Right ventricle myocardium superior (tissue), 1 donor: Measurements from ENCODE around the gene PDE7B. TPM values are rescaled to one million over a fixed set of nuclear protein-coding genes. Genes with fewer than 3 reads are reported as not detected.
"Not testable (repeated sequence)": the region's sequence is repeated elsewhere in the genome, so short reads cannot be mapped to it uniquely, and the experiment has no call there.

Experiments used
- ATAC-seq: fragments of 200-7000 bp; cut with Tn5 transposase; one replicate; pipeline ENCODE4 v1.9.1; 2020; ENCODE audit warnings: mild to moderate bottlenecking; ENCODE audit not compliant: poor library complexity
- DNase-seq: peaks from one replicate; pipeline ENCODE4 v3.0.0-alpha.2; 2020
- intact Hi-C: fragments of 100-400 bp; cut with DNase I; formaldehyde crosslinking; loops from one replicate; pipeline ENCODE4 v1.11.2; 2022
- total RNA-seq: library from RNA; stranded (reverse); fragmentation: NEBNext Ultra II Directional; extraction: Animal tissue kit (Norgen Biotek cat#: 25700); gene quantifications from one replicate; pipeline ENCODE4 v1.2.1, GENCODE V29; 2021
- donor health status: DM: no; HTN: yes; CAD: no; lungs with severe emphysema.

PDE7B gene
- total RNA-seq, 1 donor from 2014 or later, result 18.6 TPM

GRCh38 chr6:136137739-136138402 is 286.4 kb downstream of the PDE7B start:
- intact Hi-C loops, result no loop called here

GRCh38 chr6:136139111-136139510 is 287.6 kb downstream of the PDE7B start:
- intact Hi-C loops, DNase-seq, ATAC-seq: not testable (repeated sequence)

More at GRCh38 chr6:136137739-136138402, 286.4 kb downstream of the PDE7B start:
- ATAC-seq, result no peak
- DNase-seq, result no peak

GRCh38 chr6:136144251-136145023 is 292.9 kb downstream of the PDE7B start:
- intact Hi-C loops, result no loop called here
- ATAC-seq, result no peak
- DNase-seq, result no peak

- intact Hi-C loops, result no loop called here
- DNase-seq (no peak), ATAC-seq (peak; percentile 71)
Measured at GRCh38 chr6:136146130-136146529, 294.6 kb downstream of the PDE7B start.

- peak; percentile 42 for DNase-seq
- intact Hi-C loops, result no loop called here
- ATAC-seq, result peak; percentile 76
Measured at GRCh38 chr6:136147342-136147741, 295.8 kb downstream of the PDE7B start.

- ATAC-seq, result no peak
- intact Hi-C loops, result no loop called here
- no peak for DNase-seq
Measured at GRCh38 chr6:136148051-136148450, 296.6 kb downstream of the PDE7B start.

- peak; percentile 51 for ATAC-seq
- DNase-seq, result no peak
- intact Hi-C loops, result no loop called here
Measured at GRCh38 chr6:136148523-136148922, 297.0 kb downstream of the PDE7B start.

- ATAC-seq, result no peak
- DNase-seq, result no peak
- intact Hi-C loops, result no loop called here
Measured at GRCh38 chr6:136149311-136149710, 297.8 kb downstream of the PDE7B start.

- intact Hi-C loops, result loop anchor here (10.0 kb wide), 1 partner anchor 46 kb away; no protein-coding TSS in a partner anchor
- no peak for ATAC-seq
- no peak for DNase-seq
Measured at GRCh38 chr6:136150961-136151360, 299.5 kb downstream of the PDE7B start.

GRCh38 chr6:136153707-136154375 is 302.3 kb downstream of the PDE7B start:
- DNase-seq, result no peak
- no peak for ATAC-seq
- intact Hi-C loops, result loop anchor here (10.0 kb wide), 1 partner anchor 49 kb away; no protein-coding TSS in a partner anchor

- DNase-seq, result no peak
- no peak for ATAC-seq
- intact Hi-C loops, result loop anchor here (10.0 kb wide), 1 partner anchor 50 kb away; no protein-coding TSS in a partner anchor
Measured at GRCh38 chr6:136155191-136155590, 303.7 kb downstream of the PDE7B start.

- no peak for DNase-seq
- ATAC-seq, result no peak
- intact Hi-C loops, result loop anchor here (10.0 kb wide), 1 partner anchor 53 kb away; no protein-coding TSS in a partner anchor
Measured at GRCh38 chr6:136157743-136158142, 306.2 kb downstream of the PDE7B start.

- intact Hi-C loops, result loop anchor here (10.0 kb wide), 1 partner anchor 54 kb away; no protein-coding TSS in a partner anchor
- DNase-seq (peak; percentile 82), ATAC-seq (peak; percentile 94)
Measured at GRCh38 chr6:136158387-136158821, 306.9 kb downstream of the PDE7B start.

GRCh38 chr6:136158971-136159370 is 307.5 kb downstream of the PDE7B start:
- ATAC-seq (no peak), DNase-seq (no peak)
- intact Hi-C loops, result loop anchor here (10.0 kb wide), 1 partner anchor 54 kb away; no protein-coding TSS in a partner anchor

GRCh38 chr6:136160250-136160649 is 308.7 kb downstream of the PDE7B start:
- intact Hi-C loops, result no loop called here
- ATAC-seq, result no peak
- no peak for DNase-seq

GRCh38 chr6:136161950-136162349 is 310.4 kb downstream of the PDE7B start:
- ATAC-seq, result peak; percentile 50
- no peak for DNase-seq
- intact Hi-C loops, result no loop called here

- intact Hi-C loops, result no loop called here
- ATAC-seq (no peak), DNase-seq (no peak)
Measured at GRCh38 chr6:136163260-136163659, 311.8 kb downstream of the PDE7B start.

GRCh38 chr6:136166815-136167214 is 315.3 kb downstream of the PDE7B start:
- DNase-seq (no peak), ATAC-seq (no peak)
- intact Hi-C loops, result no loop called here
